Adrenal gland (tissue), 12 donors: Measurements from ENCODE around the gene SLC35C1. TPM values are rescaled to one million over a fixed set of nuclear protein-coding genes. Genes with fewer than 3 reads are reported as not detected.
A peak's percentile ranks its signal among the peaks of the same experiment; 100 is the strongest.

Experiments used
- DNase-seq, 7 donors: peaks; one replicate each; pipeline ENCODE4 v3.0.0-alpha.2; 2019 to 2020
- H3K27ac ChIP-seq, 5 donors: fragments of 200-600 bp; sonication (generic) in 4 of 5; 1 replicate in 3 of 5; 2 replicates in 2 of 5; pipeline versions ENCODE4 v1.5.1 to v1.8.0; 2016 to 2020; ENCODE audit warnings: mild to moderate bottlenecking in 1 of 5
- H3K27me3 ChIP-seq: fragments of 200-600 bp; 2 replicates; pipeline ENCODE4 v1.8.0; 2021
- H3K36me3 ChIP-seq, 2 donors: fragments of 200-600 bp; replicated peaks in 1 of 2; 1 replicate in 1 of 2; 2 replicates in 1 of 2; pipeline versions ENCODE4 v1.5.1 to v1.8.0; 2018 to 2022
- H3K4me1 ChIP-seq, 2 donors: fragments of 200-600 bp; replicated peaks in 1 of 2; 1 replicate in 1 of 2; 2 replicates in 1 of 2; pipeline versions ENCODE4 v1.5.1 to v1.8.0; 2018 to 2021
- H3K4me3 ChIP-seq, 4 donors: fragments of 200-600 bp; sonication (generic) in 3 of 4; one replicate each; pipeline ENCODE4 v1.5.1; 2016 to 2018
- H3K9me3 ChIP-seq, 3 donors: fragments of 200-600 bp; sonication (generic) in 1 of 3; replicated peaks in 1 of 3; 1 replicate in 2 of 3; 2 replicates in 1 of 3; pipeline versions ENCODE4 v1.5.1 to v1.8.0; 2016 to 2021
- POLR2A ChIP-seq, 2 donors: fragments of 450-650 bp; IDR thresholded peaks; one replicate each; pipeline ENCODE4 v1.6.1; 2017; ENCODE audit warnings: antibody characterized with exemption in 2 of 2, mild to moderate bottlenecking in 2 of 2, moderate library complexity in 1 of 2
- WGBS, 4 donors: extraction: QIAGEN DNeasy Blood & Tissue Kit in 2 of 4; methylation state at CpG; one replicate each; pipeline versions ENCODE4 v1.1.5 to v1.1.7; 2013 to 2017; 5-methylcytosine and 5-hydroxymethylcytosine counted together
- intact Hi-C, 2 donors: fragments of 100-400 bp; cut with DNase I; formaldehyde crosslinking; loops; one replicate each; pipeline versions ENCODE4 v1.14.1 to v1.15.0; 2022 to 2023
- polyA plus RNA-seq, 3 donors: library from polyadenylated mRNA; stranded (reverse); fragments of 200-250 nt in 2 of 3; fragments of 350-450 nt in 1 of 3; fragmentation: Illumina TruSeq in 1 of 3; extraction: RNeasy Lipid Tissue Mini Kit (QIAGEN cat#74804) in 1 of 3; gene quantifications; one replicate each; pipeline ENCODE4 v1.2.3, GENCODE V29; 2013 to 2014
- total RNA-seq, 9 donors: library from RNA; depleted of rRNA in 4 of 9; stranded (reverse); fragments of >200 nt in 4 of 9; fragments of 120-200 nt in 1 of 9; fragmentation: NEBNext Ultra II Directional in 1 of 9; extraction: Animal tissue kit (Norgen Biotek cat#: 25700) in 1 of 9; gene quantifications; one replicate each; pipeline versions ENCODE4 v1.1.0 to v1.2.4, GENCODE V29; 2013 to 2023
- TF ChIP-seq, protein P1 (sequence below), 6 experiments: fragments of 450-650 bp in 4 of 6; fragments of 200-600 bp in 2 of 6; sonication (generic) in 1 of 6; IDR thresholded peaks; 1 replicate in 5 of 6; 2 replicates in 1 of 6; pipeline versions ENCODE4 v1.5.1 to v1.8.0; 2016 to 2021; ENCODE audit warnings: antibody characterized with exemption in 6 of 6, mild to moderate bottlenecking in 2 of 6, moderate library complexity in 1 of 6
- donor health status: healthy with polysubstance abuse.
- donor health status: Bipolar disorder and iron deficiency.
- donor health status: DM: yes; HTN: yes; CAD: no.
- donor health status: DM: no; HTN: no; CAD: no.
- donor health status: DM: no; HTN: no; CAD: no.
- donor health status: DM: yes; HTN: yes; CAD: no.

SLC35C1 gene
- total and polyA plus RNA-seq, 12 donors: 4.4 to 17.3 (median 10.1) TPM

GRCh38 chr11:45779602-45780001 is 25.3 kb upstream of the SLC35C1 start:
- H3K27ac ChIP-seq: no peak overlapping the region
- H3K27me3 ChIP-seq: peaks cover 9% of the 10 kb centered on the region
- H3K4me1 ChIP-seq: no peaks in the 10 kb centered on the region
- H3K9me3 ChIP-seq: no peaks in the 10 kb centered on the region
- H3K36me3 ChIP-seq: no peaks in the 10 kb centered on the region
- no peak for TF ChIP-seq POLR2A (IDR thresholded peaks at IDR 0.05)
- TF ChIP-seq, protein P1, sequence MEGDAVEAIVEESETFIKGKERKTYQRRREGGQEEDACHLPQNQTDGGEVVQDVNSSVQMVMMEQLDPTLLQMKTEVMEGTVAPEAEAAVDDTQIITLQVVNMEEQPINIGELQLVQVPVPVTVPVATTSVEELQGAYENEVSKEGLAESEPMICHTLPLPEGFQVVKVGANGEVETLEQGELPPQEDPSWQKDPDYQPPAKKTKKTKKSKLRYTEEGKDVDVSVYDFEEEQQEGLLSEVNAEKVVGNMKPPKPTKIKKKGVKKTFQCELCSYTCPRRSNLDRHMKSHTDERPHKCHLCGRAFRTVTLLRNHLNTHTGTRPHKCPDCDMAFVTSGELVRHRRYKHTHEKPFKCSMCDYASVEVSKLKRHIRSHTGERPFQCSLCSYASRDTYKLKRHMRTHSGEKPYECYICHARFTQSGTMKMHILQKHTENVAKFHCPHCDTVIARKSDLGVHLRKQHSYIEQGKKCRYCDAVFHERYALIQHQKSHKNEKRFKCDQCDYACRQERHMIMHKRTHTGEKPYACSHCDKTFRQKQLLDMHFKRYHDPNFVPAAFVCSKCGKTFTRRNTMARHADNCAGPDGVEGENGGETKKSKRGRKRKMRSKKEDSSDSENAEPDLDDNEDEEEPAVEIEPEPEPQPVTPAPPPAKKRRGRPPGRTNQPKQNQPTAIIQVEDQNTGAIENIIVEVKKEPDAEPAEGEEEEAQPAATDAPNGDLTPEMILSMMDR (IDR thresholded peaks at IDR 0.05): no peak
- no peak overlapping the region for H3K4me3 ChIP-seq
- whole genome bisulfite sequencing, 4 donors: 60 to 81% (median 75%) methylated on average over 5 of the region's 5 CpGs
- DNase-seq: peak in 1 of 7 donors; percentile 27
- intact Hi-C loops: no loop called here

DNA sequence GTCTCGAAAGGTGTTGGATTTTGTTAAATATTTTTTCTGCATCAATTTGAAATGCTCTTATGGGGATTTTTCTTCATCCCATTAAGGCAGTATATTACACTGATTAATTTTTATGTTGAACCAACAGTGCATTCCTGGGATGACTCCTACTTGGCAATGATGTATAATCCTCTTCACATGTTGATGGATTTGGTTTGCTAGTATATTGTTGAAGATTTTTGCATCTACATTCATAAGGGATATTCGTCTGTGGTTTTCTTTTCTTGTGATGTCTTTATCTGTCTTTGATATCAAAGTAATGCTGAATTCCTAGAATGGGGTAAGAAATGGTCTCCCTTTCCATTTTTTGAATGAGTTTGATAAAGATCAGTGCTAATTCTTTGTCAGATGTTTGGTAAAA is 18.7 kb upstream of the SLC35C1 start:
- no peak for DNase-seq
- Histone ChIP-seq H3K4me1 (no peaks in the 10 kb centered on the region), H3K27ac (no peak overlapping the region), H3K4me3 (no peak overlapping the region), H3K9me3 (no peaks in the 10 kb centered on the region), H3K27me3 (peaks cover 7% of the 10 kb centered on the region), H3K36me3 (no peaks in the 10 kb centered on the region)
- intact Hi-C loops: no loop called here
- TF ChIP-seq POLR2A (IDR thresholded peaks at IDR 0.05): no peak
- TF ChIP-seq, protein P1 (IDR thresholded peaks at IDR 0.05): no peak
- WGBS, 4 donors: 63 to 77% (median 70%) methylated on average over 2 of the region's 2 CpGs

DNA sequence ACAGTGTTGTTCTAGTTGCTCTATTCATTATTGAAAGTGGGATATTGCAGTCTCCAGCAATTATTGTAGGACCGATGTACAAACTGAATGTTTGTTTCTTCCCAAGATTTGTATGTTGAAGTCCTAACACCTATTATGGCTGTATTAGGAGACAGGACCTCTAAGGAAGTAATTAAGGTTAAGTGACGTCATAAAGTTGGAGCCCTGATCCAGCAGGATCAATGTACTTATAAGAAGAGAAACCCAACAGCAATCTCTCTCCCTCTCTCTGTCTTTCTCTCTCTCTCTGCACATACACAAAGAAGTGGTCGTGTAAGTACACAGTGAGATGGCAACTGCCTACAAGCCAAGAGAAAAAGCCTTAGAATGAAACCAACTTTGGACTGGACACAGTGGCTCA is 16.1 kb upstream of the SLC35C1 start:
- 70 to 81% (median 75%) methylated on average over 3 of the region's 3 CpGs for WGBS, 4 donors

DNA sequence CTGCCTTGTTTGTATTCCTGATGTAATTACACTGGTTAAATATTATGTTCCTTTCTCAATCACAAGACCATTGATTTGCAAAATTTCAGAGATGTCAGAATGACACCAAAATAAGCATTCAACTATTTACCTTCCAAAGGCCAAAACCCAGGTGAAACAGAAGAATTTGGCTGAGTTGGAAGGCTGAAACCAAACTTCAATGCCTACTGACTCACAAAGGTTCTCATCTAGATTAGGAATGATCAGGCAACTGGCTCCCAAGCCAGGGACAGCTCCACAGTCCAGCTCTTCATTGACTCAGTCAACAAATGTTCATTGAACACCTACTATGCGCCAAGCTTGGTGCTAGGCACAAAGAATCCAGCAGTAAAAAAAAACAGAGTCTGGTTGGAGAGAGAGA is 13.4 kb upstream of the SLC35C1 start:
- peaks cover 14% of the 10 kb centered on the region for H3K27me3 ChIP-seq
- no peak overlapping the region for H3K4me3 ChIP-seq
- no peak overlapping the region for H3K27ac ChIP-seq
- H3K9me3 ChIP-seq: no peaks in the 10 kb centered on the region
- DNase-seq: peak in 1 of 7 donors; percentile 3
- no peaks in the 10 kb centered on the region for H3K4me1 ChIP-seq
- H3K36me3 ChIP-seq: no peaks in the 10 kb centered on the region
- WGBS, 4 donors: 50 to 77% (median 58%) methylated on average over 1 of the region's 1 CpG
- TF ChIP-seq POLR2A (IDR thresholded peaks at IDR 0.05): no peak
- TF ChIP-seq, protein P1 (IDR thresholded peaks at IDR 0.05): no peak
- intact Hi-C loops: no loop called here

More for the DNA sequence above, 16.1 kb upstream of the SLC35C1 start:
- Histone ChIP-seq H3K36me3 (no peaks in the 10 kb centered on the region), H3K27ac (no peak overlapping the region), H3K27me3 (peaks cover 14% of the 10 kb centered on the region), H3K4me1 (no peaks in the 10 kb centered on the region), H3K4me3 (no peak overlapping the region), H3K9me3 (no peaks in the 10 kb centered on the region)
- DNase-seq: no peak
- intact Hi-C loops: no loop called here
- TF ChIP-seq, protein P1 (IDR thresholded peaks at IDR 0.05): no peak
- no peak for TF ChIP-seq POLR2A (IDR thresholded peaks at IDR 0.05)
